ENCODE results near the gene LYPD6B. TPM values are rescaled to one million over a fixed set of nuclear protein-coding genes. Genes with fewer than 3 reads are reported as not detected.

The LYPD6B gene
- total and polyA plus RNA-seq, 9 donors = 0.17 to 17.0 (median 1.2) TPM; not detected in 2

DNA sequence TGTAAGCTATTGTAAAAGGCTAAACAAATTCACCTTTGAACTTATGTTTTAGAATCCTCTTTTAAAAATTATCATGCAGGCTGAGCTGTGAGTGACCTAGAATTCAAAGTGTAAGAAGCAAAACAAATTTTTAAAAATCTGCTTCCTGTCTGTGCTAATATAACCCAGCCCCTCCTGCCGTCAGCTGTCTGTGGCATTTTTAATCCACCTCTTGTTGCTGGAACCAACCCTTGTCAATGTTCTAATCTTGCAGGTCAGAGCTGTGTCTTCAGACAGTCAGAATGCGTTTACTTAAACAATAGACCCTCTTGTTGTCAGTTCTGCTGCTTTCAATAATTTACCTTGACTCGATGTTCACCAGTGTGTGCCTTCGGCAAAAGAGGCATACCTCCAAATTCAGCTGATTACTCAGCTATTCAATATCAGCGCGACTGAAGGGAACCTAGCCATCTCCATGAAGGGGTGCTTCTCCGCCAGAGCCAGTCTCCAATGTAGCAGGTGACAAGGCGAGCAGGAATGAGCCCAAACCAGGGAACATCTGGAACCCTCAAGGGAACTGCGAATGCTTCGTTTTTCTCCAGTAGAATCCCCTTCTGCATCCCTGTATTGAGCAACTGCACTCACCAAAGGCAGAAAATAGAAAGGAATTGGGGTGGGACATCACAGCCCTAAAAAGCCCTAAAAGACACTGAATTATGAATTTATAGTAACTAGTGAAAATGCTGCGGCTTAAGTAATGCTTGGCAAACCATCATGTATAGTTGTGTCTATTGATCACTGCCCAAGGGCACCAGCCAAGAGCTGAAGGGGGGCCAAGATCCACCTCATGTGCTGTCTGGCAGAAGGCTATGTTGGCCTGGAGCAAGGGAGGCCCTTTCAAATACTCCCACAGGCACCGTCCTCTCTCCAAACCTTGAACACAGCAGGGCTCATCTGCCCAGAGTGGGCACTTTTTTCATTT is 62.5 kb downstream of the LYPD6B start:
- TF ChIP-seq EP300 (IDR thresholded peaks at IDR 0.05) (no peak), POLR2A (IDR thresholded peaks at IDR 0.05) (no peak), CTCF (IDR thresholded peaks at IDR 0.05) (no peak)
- 51 to 78% (median 52%) methylated on average over 12 of the region's 12 CpGs for WGBS, 3 donors
- Histone ChIP-seq H3K4me1 (ENCODE audit: insufficient read depth) (no peaks in the 10 kb centered on the region), H3K9me3 (no peaks in the 10 kb centered on the region), H3K27me3 (no peaks in the 10 kb centered on the region), H3K36me3 (no peaks in the 10 kb centered on the region), H3K27ac (no peak overlapping the region), H3K4me3 (no peak overlapping the region)
- no peak for DNase-seq
- intact Hi-C loops (cut with DNase I) = no loop called here

GRCh38 chr2:149101818-149102217 is 63.3 kb downstream of the LYPD6B start:
- WGBS, 3 donors = 83 to 94% (median 91%) methylated on average over 2 of the region's 2 CpGs
- no peak for DNase-seq
- TF ChIP-seq POLR2A (IDR thresholded peaks at IDR 0.05) = no peak
- intact Hi-C loops (cut with DNase I) = no loop called here
- Histone ChIP-seq H3K9me3 (no peaks in the 10 kb centered on the region), H3K27me3 (no peaks in the 10 kb centered on the region), H3K27ac (no peak overlapping the region), H3K36me3 (no peaks in the 10 kb centered on the region), H3K4me1 (ENCODE audit: insufficient read depth) (no peaks in the 10 kb centered on the region), H3K4me3 (no peak overlapping the region)

DNA sequence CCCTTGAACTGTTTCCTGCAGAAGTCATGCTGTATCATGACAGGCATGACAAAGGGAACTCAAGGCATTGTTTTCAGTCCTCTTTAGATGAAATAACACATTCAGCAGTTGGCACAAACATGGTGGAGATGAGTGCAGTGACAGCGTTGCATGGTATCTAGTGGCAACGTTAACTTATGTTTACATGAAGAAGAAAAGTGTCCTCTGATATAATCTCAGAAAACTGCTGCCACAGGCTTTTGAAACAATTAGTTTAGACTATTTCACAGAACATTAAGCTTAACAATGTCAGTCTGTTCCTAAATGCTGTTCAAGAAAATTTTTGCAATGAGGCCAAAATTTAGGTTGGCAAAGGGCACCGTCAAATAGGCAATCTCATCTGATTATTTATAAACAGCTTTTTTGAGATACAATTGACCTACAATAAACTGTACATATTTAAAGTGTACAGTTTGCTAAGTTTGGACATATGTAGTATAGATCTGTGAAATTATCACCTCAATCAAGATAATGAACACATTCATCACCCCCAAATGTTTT is 64.7 kb downstream of the LYPD6B start:
- no peaks in the 10 kb centered on the region for H3K9me3 ChIP-seq
- TF ChIP-seq CTCF (IDR thresholded peaks at IDR 0.05) (no peak), POLR2A (IDR thresholded peaks at IDR 0.05) (no peak), EP300 (IDR thresholded peaks at IDR 0.05) (no peak)
- H3K27ac ChIP-seq = no peak overlapping the region
- H3K4me3 ChIP-seq = no peak overlapping the region
- DNase-seq = no peak
- intact Hi-C loops (cut with DNase I) = no loop called here
- H3K36me3 ChIP-seq = no peaks in the 10 kb centered on the region
- H3K4me1 ChIP-seq (ENCODE audit: insufficient read depth) = no peaks in the 10 kb centered on the region
- H3K27me3 ChIP-seq = no peaks in the 10 kb centered on the region
- WGBS, 3 donors = 63 to 83% (median 68%) methylated on average over 3 of the region's 3 CpGs

GRCh38 chr2:149104221-149104620 is 65.7 kb downstream of the LYPD6B start:
- intact Hi-C loops (cut with DNase I) = no loop called here

GRCh38 chr2:149112068-149112467 is 73.6 kb downstream of the LYPD6B start:
- no peak for TF ChIP-seq EP300 (IDR thresholded peaks at IDR 0.05)
- TF ChIP-seq CTCF (IDR thresholded peaks at IDR 0.05) = no peak
- no peak for TF ChIP-seq POLR2A (IDR thresholded peaks at IDR 0.05)
- H3K4me3 ChIP-seq = no peak overlapping the region
- intact Hi-C loops (cut with DNase I) = no loop called here

More at GRCh38 chr2:149104221-149104620, 65.7 kb downstream of the LYPD6B start:
- Histone ChIP-seq H3K9me3 (no peaks in the 10 kb centered on the region), H3K27me3 (no peaks in the 10 kb centered on the region), H3K4me1 (ENCODE audit: insufficient read depth) (no peaks in the 10 kb centered on the region), H3K36me3 (no peaks in the 10 kb centered on the region), H3K4me3 (no peak overlapping the region), H3K27ac (no peak overlapping the region)
- no peak for DNase-seq
- 42 to 78% (median 76%) methylated on average over 1 of the region's 1 CpG for WGBS, 3 donors
- TF ChIP-seq POLR2A (IDR thresholded peaks at IDR 0.05) (no peak), EP300 (IDR thresholded peaks at IDR 0.05) (no peak)

More at GRCh38 chr2:149112068-149112467, 73.6 kb downstream of the LYPD6B start:
- DNase-seq = no peak
- WGBS, 3 donors = 83 to 93% (median 92%) methylated on average over 1 of the region's 1 CpG
- H3K9me3 ChIP-seq = no peaks in the 10 kb centered on the region
- H3K27ac ChIP-seq = no peak overlapping the region
- H3K4me1 ChIP-seq (ENCODE audit: insufficient read depth) = no peaks in the 10 kb centered on the region
- H3K36me3 ChIP-seq = no peaks in the 10 kb centered on the region
- no peaks in the 10 kb centered on the region for H3K27me3 ChIP-seq

All from ovary (tissue), 9 donors.